ENCODE results near the gene NRCAM. TPM values are rescaled to one million over a fixed set of nuclear protein-coding genes. Genes with fewer than 3 reads are reported as not detected.
"Not testable (repeated sequence)": the region's sequence is repeated elsewhere in the genome, so short reads cannot be mapped to it uniquely, and the experiment has no call there.

NRCAM gene
- total RNA-seq, result 1.5 and 3.3 TPM in 2 replicates

DNA sequence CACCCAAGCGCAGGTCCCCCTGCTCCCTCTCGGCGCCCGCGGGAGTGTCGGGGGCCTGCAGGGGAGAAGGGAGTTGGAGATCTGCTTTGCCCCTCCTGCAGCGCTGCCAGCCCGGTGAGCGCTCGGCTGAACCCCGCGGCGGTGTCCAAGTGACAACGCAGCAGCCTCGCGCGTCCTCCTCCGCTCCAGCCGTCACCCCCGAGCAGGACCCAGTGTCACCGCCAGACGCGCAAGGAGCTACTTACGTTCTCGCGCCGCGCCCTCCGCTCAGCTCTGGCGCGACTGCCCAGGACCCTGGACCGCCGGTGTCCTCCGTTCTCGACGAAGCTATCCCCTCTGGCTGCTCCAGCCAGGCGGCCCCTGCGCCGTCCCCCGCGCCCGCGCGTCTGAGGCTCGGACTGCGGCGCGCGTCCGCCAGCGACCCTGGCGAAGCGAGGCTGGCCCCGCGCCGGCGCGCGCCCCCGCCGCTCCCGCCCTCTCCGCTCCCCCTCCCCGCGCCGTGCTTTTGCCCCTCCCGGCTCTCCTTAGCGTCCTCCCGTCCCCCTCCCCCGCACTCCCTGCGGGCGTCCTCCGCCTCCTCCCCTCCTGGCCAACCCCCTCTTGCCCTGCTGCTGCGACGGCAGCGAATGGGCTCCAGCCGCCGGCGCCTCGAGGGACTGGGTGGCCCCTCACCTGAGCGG is at the start of gene NRCAM:
Gene NRCAM, minus strand, starts transcription at position 439 of the 680 bp plus-strand sequence. CDS start 216,372 bp downstream, outside the sequence.
- peak in 1 of 2 donors; percentile 70 for DNase-seq (ENCODE audit: low read depth in 2 of 2)

DNA sequence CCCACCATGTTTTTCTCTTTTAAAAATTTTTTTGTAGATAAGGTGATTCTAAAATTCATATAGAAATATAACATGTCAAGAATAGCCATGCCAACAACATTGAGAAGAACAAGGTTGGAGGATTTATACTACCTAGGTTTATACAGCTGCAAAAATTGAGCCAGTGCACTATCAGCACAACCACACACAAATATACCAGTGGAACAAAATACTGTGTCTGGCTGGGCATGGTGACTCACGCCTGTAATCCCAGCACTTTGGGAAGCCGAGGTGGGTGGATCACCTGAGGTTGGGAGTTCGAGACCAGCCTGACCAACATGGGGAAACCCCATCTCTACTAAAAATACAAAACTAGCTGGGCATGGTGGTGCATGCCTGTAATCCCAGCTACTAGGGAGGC is 48.3 kb upstream of the NRCAM start:
- DNase-seq (ENCODE audit: low read depth in 2 of 2), result not testable (repeated sequence)

DNA sequence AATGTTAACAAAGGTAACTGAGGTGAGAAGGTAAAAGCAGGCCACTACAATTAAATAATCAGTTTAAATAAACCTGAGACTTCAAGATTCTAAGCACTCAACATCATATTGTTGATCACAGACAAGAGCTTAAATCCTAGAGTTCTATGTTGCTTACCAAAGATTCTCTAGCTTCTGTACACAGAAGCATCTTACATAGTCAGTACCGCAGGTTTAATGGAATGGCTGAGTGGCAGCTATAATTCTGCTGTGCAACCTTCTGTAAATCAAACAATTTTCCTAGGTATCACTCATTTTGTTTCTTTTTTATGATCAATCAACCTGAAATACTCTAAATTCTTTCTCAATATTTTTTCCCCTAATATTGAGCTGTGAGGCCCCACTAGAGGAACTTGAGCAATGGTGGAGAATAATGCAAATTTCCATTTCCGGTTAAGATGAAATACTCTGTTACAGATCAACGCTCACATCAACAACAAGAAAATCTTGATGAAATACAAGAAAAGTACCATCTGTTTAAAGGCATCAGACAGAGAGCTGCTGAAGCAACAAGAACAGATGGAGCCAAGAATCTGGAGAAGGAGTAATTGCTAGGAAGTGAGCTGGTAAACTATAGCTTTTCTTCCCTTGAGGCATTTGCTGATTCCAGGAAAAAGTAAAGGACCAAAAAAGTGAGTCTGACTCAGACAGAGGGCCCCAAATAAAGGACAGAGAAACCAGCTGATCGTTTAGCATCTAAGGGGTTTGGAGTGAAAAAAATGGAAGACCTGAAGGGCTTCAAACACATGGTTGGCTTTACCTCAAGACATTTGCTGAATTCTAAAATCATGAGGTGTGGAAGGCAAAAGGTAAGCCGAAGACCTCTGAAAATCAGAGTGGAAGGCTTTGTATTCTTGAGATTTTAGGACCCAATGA is 47.1 kb upstream of the NRCAM start:
- no peak for DNase-seq (ENCODE audit: low read depth in 2 of 2)

DNA sequence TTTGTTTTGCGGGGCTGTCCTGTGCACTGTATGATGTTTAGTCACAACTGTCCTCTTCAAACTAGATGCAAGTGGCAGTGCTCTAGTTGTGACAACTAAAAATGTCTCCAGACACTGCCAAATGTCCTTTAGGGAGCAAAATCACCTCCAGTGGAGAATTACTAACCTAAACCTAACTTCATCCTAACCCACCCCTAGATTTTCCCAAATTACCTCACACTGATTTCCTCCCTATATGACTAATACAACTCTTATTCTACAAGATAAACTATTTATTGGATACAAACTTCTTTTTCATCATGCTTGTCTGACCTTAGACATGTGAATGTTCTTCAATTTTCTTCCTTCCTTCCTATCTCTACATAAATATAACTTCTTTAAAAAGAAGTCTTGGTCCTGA is 43.3 kb upstream of the NRCAM start:
- no peak for DNase-seq (ENCODE audit: low read depth in 2 of 2)

DNA sequence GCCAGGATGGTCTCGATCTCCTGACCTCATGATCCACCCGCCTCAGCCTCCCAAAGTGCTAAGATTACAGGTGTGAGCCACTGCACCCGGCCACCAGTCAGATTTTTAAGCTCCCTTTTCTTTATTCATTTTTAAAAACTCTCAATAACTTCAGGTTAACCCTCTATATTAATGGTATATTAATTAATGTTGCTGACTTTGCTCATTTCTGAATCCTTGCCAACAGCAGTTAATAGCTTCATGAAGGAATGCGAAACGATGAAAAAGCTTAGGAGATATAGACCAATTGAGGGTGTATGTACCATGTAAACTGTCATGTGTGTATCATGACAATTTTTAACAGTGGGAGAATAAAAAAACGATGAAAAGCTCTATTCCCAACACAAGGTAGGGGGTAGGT is 42.2 kb upstream of the NRCAM start:
- DNase-seq (ENCODE audit: low read depth in 2 of 2), result no peak

DNA sequence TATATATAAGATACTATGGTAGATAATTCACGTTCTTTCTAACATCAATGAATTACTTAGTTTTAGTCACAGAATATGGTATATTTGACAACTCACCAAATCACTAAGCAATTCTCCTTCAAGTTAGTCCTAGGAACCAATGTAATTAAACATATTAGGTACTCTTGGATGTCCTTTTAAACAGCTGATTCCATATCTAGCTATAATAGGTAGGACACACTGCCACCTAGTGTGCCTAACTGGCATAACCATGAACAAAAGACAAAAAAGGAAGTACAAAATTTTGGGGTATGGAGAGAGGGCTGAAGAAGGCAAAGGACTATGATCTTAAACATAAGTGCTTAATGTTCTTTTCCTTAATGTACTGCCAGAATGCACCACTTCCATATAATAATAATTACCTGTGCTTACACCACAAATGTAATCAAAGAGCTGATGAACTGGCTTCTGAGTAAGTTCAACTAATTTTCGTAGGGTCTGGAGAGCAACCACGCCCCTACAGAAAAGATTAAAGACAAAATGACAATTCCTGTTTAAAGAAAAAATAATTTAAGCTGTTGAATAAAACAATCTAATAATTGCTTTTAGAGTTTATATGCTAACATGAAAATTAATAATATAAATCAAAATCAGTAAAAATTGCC is 41.0 kb upstream of the NRCAM start:
- DNase-seq (ENCODE audit: low read depth in 2 of 2), result peak; percentile 31 to 53

DNA sequence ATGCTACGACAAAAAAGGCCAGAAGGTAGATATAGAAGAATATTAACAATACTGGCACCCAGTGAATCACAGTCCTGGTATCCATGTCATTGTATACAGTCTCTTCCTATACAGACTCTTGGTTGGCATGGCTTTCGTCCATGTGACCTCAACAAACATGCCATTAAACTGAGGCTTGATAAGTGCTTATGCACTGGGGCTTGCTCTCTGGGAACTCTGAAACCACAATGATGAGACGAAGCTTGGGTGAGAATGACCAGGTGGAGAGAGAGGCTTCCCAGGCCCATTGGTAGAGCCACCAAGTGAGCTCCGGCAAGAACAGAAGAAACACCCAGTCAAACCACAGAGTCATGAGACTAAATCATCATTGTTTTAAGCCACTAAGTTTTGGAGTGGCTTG is 36.5 kb upstream of the NRCAM start:
- peak in 1 of 2 donors; percentile 38 for DNase-seq (ENCODE audit: low read depth in 2 of 2)

DNA sequence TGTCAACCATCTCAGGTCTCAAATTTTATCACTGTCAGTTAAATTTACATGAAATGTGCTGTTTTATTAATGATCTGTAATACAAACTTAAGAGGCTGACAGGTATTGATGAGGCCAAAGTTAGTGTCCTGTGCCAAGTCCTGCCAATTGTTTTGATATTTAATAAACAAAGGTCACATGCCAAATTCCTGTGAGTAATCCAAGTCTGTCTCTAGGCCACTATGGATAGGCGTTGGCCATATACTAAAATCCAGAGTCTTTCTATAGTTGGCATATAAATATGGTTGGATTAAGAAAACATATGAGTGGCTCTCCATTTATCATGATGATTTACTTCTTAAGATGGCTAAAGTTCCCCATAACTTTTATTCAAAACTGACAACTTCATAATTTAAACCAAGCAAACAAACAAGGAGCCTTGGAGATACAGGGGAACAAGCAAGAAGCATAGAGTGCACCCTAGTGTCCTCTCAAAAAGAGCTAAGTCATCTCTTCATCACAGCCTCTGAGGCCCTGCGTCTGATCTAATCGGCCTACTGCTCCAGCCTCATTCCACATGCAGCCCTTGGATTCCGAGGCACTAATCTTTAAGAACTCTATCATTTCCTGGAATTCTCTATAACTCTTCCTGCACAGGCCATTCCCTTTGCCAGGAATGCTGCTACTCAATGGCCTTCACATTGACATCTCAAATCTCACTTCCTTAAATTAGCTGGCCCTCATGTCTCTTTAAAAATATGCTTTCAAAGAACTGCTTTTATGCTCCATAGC is 32.7 kb upstream of the NRCAM start:
- peak in 1 of 2 donors; percentile 74 for DNase-seq (ENCODE audit: low read depth in 2 of 2)

DNA sequence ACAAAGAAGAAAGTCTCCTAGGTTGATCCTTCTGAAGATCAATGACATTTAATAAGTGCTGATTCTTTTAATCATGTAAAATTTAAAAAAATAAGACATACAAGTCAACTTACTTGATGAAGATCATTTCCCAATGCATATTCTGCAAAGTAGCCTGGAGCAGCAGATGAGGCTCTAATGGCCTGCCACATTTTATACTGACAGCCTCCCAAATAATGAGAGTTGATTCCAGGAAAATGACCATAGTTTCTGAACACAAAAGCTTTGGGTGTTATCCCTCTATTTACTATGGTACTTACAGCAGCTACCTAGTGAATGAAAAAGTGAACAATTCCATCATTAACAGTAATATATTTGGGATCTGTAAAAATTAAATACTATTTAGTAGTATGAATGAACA is 31.4 kb upstream of the NRCAM start:
- DNase-seq (ENCODE audit: low read depth in 2 of 2), result no peak

DNA sequence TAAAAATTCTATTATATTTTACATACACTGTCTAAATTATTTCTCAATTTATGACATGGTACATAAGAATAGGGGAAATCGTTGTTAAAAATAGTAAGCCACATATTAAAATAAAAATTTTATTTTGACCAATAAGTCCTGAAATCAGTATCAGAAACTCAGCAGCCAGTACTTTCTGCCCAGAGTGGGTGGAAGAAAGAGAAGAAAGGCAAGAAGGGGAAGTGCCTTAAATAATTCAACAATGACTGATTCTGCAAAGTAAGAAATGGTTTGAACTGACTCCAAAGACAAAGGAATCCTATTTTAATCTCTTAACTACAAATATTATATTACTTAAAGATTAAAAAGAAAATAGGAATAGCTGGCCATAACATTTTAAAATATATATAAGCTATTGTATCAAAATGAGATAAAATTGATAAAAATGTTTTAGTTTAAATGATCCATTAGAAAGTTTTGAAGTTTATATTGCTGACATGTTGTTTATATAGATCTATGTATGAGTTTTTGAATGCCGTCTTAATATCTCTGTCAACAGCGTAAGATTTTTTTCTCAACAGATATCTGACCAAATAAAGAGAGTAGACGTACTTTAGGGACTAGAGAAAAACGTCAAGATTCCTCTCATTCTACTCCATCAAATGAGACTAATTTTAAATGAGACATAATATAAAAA is 30.2 kb upstream of the NRCAM start:
- DNase-seq (ENCODE audit: low read depth in 2 of 2), result peak in 1 of 2 donors; percentile 35

DNA sequence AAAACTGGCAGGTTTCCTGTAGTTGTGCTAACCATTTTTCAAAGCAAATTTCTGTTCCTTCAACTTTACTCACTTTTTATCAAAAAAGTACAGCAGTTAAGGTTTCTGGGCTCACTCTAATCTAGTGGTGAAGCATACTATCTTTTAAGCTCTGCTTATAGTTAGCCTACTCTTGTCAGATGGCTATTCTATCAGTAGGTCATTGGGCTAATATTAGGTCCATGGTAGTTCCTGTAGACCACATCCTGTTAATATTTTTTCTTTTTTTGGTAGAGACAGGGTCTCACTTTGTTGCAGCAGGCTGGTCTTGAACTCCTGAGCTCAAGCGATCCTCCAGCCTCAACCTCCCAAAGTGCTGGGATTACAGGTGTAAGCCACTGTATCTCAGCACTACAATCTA is 27.9 kb upstream of the NRCAM start:
- no peak for DNase-seq (ENCODE audit: low read depth in 2 of 2)

DNA sequence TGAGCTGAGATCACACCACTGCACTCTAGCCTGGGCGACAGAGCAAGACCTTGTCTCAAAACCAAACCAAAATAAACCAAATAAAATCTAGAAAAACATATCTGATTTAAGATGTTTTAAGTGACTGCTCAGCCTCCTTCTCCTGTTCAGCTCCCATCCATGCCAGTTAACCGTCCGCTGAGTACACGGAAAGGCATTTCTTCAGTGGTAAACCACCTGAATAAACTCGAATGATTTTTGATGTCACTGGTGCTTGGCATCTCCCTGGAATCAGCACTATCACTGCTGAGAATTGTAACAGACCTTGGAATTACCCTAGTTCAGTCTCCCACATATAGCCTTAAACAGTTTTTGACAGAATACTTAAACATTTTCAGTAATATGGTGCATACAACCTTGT is 24.1 kb upstream of the NRCAM start:
- no peak for DNase-seq (ENCODE audit: low read depth in 2 of 2)

DNA sequence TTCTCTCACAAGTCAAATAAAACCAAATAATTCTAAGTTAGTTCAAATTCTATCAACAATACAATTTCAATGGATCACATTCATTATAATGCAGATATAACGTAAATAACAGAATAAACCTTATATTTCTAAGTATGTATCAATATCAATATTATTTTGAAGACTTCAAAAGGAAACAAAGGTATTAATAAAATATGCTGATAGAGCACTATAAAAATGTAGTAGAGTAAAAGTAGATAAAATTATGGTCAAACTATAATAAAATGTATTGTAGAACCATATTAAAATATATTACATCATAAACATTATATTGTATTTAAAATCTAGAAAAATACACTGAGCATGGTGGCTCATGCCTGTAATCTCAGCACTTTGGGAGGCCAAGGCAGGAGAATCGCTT is 23.5 kb upstream of the NRCAM start:
- no peak for DNase-seq (ENCODE audit: low read depth in 2 of 2)

DNA sequence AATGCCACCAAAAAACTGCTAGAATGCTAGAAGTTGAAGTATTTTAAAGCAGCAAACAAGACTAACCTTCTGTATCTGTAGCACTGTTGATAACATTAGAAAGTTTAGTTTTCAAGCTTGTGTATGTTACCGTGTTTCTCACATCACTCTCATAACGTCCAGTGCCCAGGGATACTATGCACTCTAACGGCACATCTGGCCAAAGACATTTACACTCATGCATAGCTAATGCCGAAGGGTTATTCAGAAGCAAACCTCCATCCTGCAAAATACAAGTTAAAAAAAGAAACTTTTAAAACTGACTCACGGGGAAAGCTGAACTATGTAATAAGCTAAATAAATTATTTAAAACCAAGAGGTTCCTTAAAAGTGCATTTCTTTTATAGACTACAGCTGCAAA is 22.9 kb upstream of the NRCAM start:
- no peak for DNase-seq (ENCODE audit: low read depth in 2 of 2)

DNA sequence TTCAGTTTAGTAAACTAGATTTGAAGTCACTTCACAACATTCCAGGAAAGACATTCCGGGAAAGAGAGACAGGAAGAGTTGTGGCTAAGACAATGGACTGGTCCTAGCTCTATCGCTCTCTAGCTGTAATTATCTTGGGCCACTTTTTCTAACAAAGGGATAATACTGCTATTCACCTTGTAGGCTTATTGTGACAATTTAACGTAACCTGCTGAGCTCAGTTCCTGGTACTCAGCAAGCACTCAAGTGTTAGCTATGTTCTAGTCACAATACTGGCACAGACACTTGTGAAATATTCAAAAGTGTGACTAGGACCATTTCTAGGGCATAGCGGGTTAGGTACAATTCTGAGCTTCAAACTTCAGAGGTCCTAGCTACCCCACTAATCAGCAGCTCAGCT is 12.0 kb upstream of the NRCAM start:
- DNase-seq (ENCODE audit: low read depth in 2 of 2), result peak in 1 of 2 donors; percentile 12

DNA sequence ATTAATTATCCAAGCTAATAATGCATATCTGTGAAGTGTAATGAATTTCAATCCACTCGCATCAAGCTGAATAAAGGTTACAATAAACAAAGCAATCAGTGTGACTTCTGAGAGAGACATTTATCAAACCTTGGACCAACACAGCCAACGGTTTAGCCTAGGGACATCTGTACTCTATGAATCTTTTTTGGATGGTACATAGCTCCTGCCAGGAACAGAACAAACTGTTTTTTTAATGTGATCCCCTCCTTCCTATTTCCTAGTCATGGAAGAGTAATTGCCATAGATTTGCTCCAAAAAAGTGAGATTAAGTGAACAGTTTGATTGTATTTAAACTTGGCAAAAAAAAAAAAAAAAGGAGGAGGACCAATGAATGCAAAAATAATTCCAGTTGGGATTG is 11.2 kb upstream of the NRCAM start:
- no peak for DNase-seq (ENCODE audit: low read depth in 2 of 2)

DNA sequence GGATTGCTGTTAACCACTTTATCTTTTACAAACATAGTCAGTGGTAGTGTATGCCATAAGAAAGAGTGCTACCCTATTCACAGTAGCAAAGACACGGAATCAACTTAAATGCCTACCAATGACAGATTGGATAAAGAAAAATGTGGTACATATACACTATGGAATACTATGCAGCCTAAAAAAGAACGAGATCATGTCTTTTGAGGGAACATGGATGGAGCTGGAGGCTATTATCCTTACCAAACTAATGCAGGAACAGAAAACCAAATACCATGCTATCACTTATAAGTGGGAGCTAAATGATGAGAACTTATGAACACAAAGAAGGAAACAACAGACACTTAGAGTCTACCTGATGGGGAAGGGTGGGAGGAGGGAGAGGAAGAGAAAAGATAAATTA is 10.1 kb upstream of the NRCAM start:
- not testable (repeated sequence) for DNase-seq (ENCODE audit: low read depth in 2 of 2)

DNA sequence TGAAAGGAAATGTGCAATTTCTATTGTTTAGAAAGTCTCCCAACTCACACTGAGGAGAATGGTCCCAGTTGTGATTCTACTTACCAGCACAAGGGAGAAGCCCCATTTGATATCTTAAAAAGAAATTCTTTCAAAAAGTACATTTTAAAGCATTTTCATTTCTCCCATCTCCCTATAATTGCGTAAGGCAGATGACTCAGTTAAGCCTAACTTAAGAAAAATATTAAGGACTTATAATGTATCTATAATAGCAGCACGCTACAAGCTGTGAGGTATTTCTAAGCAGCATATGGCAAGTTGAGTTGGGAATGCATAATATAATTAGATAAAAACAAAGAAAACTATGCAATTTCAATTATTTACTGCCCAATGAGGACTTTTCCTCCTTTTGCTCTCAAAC is 8.5 kb upstream of the NRCAM start:
- no peak for DNase-seq (ENCODE audit: low read depth in 2 of 2)

DNA sequence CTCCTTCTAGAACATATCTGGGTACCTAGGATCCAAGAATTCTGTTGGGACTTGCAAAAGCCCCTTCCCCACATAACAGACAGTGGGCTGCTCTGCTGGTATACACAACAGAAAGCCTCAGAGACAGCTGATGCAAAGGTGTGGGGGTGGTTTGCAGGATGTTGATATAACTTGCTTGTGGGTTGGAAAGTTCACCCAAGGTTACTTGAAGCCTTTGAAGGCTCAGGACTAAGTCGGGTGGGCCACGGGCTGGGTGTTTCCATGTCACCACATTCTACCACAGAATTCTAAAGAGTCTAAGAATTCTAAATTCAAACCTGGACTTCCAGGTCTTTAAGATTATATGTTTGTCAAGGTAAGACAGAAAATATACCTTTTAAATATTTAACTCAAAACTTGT is 7.4 kb upstream of the NRCAM start:
- DNase-seq (ENCODE audit: low read depth in 2 of 2), result no peak

DNA sequence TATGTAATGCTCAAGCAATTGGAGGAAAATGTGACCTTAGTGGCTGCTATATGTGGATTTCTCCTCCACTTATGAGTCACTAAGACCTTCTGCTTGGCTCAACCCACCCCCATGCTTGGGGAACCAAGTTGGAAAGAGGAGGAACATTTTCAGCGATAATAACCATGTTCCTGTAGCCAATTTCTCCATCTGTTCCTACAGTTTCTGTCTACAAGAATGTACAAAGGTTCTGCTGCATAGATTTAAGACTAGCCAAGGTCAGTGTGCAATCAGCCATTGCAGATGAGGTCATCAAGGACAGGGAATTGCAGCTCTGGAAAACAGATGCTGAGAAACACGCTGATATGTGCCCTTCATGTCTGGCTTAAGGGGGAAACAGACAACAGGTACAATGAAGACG is 5.6 kb upstream of the NRCAM start:
- DNase-seq (ENCODE audit: low read depth in 2 of 2), result no peak

DNA sequence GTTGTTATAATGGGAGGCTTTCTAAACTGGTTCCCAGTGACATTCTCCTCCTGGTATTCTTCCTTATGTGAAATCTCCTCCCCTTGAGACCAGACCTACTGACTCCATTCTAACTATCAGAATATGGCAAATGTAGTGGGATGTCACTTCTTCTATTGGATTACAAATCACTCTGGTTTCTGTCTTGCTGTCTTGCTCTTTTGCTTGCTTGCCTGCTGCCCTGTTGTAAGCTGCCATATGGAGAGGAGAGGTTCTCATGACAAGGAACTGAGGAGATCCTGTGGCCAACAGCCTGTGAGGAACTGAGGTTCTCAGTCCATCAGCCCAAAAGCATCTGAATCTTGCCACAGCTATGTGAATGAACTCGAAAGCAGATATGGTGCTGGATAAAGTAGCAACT is 4.7 kb upstream of the NRCAM start:
- no peak for DNase-seq (ENCODE audit: low read depth in 2 of 2)
